OCI-LY3 (cell line): Measurements from ENCODE around the gene CRY1.

Source experiments
- EZH2phosphoT487 ChIP-seq: fragments of 200-600 bp; shearing (Covaris generic); IDR thresholded peaks from 2 replicates; pipeline ENCODE4 v1.6.1; 2018; ENCODE audit warnings: antibody characterized with exemption, mixed run types, low read depth
- TF ChIP-seq, protein P1 (sequence below): fragments of 200-600, 300-600 bp; sonication (generic); IDR thresholded peaks from 2 replicates; pipeline ENCODE4 v1.5.1; 2014; ENCODE audit warnings: antibody characterized with exemption, low read length, low read depth

DNA sequence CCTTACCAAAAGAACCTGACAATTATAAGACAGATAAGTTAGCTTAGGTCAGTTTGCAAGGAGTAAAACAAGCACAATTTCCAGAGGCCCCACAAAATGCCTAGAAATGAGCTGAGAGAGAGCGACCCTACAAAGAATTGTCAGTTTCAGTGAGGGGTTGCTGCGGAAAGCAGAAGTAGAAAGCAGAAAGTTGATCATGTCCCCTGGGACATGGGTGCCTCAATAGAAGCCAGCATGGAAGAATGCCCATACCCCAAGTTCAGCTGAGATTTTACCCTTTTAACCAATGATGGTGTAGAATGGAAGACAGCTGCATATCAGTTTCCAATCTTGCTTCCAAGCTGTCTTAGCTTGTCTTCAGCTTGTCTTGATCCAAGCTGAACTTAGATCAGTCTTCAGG, 21.8 kb upstream of the CRY1 start:
- TF ChIP-seq, protein P1, sequence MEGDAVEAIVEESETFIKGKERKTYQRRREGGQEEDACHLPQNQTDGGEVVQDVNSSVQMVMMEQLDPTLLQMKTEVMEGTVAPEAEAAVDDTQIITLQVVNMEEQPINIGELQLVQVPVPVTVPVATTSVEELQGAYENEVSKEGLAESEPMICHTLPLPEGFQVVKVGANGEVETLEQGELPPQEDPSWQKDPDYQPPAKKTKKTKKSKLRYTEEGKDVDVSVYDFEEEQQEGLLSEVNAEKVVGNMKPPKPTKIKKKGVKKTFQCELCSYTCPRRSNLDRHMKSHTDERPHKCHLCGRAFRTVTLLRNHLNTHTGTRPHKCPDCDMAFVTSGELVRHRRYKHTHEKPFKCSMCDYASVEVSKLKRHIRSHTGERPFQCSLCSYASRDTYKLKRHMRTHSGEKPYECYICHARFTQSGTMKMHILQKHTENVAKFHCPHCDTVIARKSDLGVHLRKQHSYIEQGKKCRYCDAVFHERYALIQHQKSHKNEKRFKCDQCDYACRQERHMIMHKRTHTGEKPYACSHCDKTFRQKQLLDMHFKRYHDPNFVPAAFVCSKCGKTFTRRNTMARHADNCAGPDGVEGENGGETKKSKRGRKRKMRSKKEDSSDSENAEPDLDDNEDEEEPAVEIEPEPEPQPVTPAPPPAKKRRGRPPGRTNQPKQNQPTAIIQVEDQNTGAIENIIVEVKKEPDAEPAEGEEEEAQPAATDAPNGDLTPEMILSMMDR = no peak
- TF ChIP-seq EZH2phosphoT487 = no peak
